ENCODE results near the gene CSNK1E.

The CSNK1E gene

DNA sequence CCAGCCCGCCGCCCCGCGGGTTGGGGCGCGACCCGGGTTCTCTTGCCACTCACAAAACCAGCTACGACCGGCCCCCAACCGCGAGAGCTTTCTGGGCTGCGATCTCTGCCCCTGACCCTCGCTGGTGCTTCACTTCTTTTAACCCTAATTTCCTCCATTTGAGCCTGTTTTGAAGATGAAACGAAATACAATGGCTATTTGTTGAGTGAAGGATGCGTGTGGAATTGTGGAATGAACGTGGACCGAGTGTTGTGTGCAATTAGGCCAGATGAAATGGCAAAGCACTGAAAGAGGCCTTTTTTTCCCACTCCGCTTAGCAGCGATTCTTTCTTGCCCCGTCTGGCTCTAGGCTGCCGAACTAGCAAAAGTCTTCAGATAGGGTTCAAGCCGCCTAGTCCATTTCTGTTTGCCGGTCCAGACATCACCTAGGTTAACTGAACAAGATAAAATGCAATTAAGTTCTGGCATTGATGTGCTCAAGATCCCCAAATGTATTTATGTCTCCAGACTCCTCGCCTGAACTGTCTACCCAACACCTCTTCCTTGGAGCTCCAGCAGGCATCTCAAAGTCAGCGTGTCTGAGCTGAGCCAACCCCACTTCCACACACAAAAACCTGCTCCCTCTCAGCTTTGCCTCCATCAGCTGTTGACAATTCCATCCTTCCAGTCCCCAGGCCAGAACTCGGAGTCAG, 44.0 kb downstream of the CSNK1E start:
- Histone ChIP-seq H3K27me3 (ENCODE audit: insufficient read depth, low read length) (no peaks in the 10 kb centered on the region), H3K4me3 (ENCODE audit: low read depth, low read length) (peak overlapping the region; percentile 94), H3K36me3 (ENCODE audit: insufficient read depth, low read length) (no peaks in the 10 kb centered on the region), H3K27ac (ENCODE audit: low read depth, low read length) (0 out of 2 replicates have a peak overlapping the region, but pooled peaks have one; percentile 28), H3K79me2 (ENCODE audit: control insufficient read depth, insufficient read depth, low read length, unreplicated experiment) (peaks cover 44% of the 10 kb centered on the region), H3K4me1 (ENCODE audit: control insufficient read depth, insufficient read depth, low read length, unreplicated experiment) (peaks cover 19% of the 10 kb centered on the region), H2AFZ (ENCODE audit: low read length, unreplicated experiment) (peak overlapping the region; percentile 96)

DNA sequence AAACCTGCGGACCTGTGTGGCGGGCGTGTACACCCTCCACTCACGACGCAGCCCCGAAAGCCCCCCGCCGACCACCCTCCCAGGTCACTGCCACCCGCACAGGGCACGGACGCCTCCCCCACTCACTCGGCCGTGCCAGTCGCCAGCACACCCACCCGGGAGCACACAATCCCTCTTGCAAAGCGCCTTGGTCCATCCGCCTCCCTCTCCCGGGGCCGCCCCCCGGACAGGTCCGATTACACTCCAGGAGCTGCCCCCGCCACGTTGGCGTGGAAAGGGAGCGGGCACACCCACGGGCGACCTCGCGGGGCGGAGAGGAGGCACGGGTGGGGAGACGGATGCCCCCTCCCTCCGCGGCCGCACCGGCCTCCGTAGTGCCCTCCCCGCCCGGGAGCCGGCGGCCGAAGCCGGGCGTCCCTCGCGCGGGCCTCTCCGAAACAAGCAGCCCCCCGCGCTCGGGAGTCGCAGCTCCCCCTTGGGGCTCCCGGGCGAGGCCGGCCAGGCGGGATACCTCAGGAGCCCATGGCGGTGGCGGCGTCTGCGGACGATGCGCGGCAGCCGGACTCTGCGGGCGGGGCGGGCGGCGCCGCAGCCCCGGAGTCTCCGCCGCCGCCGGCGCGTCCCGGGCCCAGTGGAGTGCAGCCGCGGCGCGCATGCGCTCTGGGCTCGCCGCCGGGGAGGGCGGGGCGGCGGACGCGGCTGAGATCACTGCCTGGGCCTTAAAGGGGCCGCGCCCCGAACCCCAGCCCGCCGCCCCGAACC, 44.7 kb downstream of the CSNK1E start, which contains the start of gene TMEM184B:
Gene TMEM184B (minus strand): TSS at position 638 of the 762 bp plus-strand sequence. CDS start 25,049 bp downstream, outside the sequence.
- peak within 1 kb of the TSS; percentile 94 for H3K4me3 ChIP-seq (ENCODE audit: low read depth, low read length)
- H2AFZ ChIP-seq (ENCODE audit: low read length, unreplicated experiment), result peak within 1 kb of the TSS; percentile 96
- H3K27ac ChIP-seq (ENCODE audit: low read depth, low read length), result peak within 1 kb of the TSS; percentile 28; the same call in 1 of the 2 replicates
- no peaks in the 10 kb centered on the region for H3K27me3 ChIP-seq (ENCODE audit: insufficient read depth, low read length)
- peaks cover 50% of the 10 kb centered on the region for H3K79me2 ChIP-seq (ENCODE audit: control insufficient read depth, insufficient read depth, low read length, unreplicated experiment)
- peaks cover 19% of the 10 kb centered on the region for H3K4me1 ChIP-seq (ENCODE audit: control insufficient read depth, insufficient read depth, low read length, unreplicated experiment)
- no peaks in the 10 kb centered on the region for H3K36me3 ChIP-seq (ENCODE audit: insufficient read depth, low read length)

DNA sequence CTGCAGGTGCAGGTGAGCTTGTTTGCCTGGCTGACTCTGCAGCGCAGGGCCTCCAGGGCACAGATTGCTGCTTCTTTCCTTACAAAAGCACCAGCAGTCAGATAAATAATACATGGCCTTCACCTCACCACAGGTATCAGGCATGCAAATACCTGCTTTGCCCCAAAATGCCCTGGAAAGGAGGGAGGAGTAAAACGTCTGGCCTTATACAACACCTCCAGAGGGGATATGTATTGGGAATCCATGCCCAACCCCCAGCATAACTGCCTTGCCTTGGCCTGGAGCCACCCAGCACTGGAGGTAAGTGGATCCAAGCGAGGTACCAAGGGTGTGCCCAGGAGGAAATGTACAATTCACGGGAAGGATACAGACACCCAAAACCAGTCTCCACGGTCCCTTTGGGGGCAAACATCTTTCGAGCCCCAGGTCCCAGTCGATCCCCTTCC, 45.3 kb downstream of the CSNK1E start:
- H3K79me2 ChIP-seq (ENCODE audit: control insufficient read depth, insufficient read depth, low read length, unreplicated experiment), result peaks cover 52% of the 10 kb centered on the region
- H3K4me3 ChIP-seq (ENCODE audit: low read depth, low read length), result peak overlapping the region; percentile 94
- H3K36me3 ChIP-seq (ENCODE audit: insufficient read depth, low read length), result no peaks in the 10 kb centered on the region
- H3K27ac ChIP-seq (ENCODE audit: low read depth, low read length), result no peak overlapping the region
- peaks cover 19% of the 10 kb centered on the region for H3K4me1 ChIP-seq (ENCODE audit: control insufficient read depth, insufficient read depth, low read length, unreplicated experiment)
- no peak overlapping the region for H2AFZ ChIP-seq (ENCODE audit: low read length, unreplicated experiment)
- no peaks in the 10 kb centered on the region for H3K27me3 ChIP-seq (ENCODE audit: insufficient read depth, low read length)

DNA sequence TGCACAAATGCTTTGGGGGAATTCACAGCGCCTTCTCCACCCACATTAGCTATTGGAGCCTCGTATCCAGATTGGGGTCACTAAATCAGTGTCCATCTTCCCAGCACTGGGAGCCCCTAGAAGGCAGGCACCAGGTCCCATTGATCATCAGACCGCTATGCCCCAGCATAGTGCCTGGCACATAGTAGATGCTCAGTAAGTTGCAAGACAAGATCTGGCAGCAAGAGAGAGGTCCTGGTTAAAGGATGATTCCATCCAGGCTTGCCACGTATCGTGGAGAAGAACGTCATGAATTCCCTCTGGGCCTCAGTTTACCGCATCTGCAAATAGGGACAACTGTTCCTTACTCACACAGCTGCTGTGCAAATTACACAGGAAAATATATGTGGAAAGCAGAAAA, 46.1 kb downstream of the CSNK1E start:
- Histone ChIP-seq H3K79me2 (ENCODE audit: control insufficient read depth, insufficient read depth, low read length, unreplicated experiment) (peaks cover 57% of the 10 kb centered on the region), H3K27me3 (ENCODE audit: insufficient read depth, low read length) (no peaks in the 10 kb centered on the region), H2AFZ (ENCODE audit: low read length, unreplicated experiment) (no peak overlapping the region), H3K4me3 (ENCODE audit: low read depth, low read length) (peak overlapping the region; percentile 94), H3K36me3 (ENCODE audit: insufficient read depth, low read length) (no peaks in the 10 kb centered on the region), H3K4me1 (ENCODE audit: control insufficient read depth, insufficient read depth, low read length, unreplicated experiment) (peaks cover 19% of the 10 kb centered on the region), H3K27ac (ENCODE audit: low read depth, low read length) (peak overlapping the region; percentile 32; the same call in 1 of the 2 replicates)

DNA sequence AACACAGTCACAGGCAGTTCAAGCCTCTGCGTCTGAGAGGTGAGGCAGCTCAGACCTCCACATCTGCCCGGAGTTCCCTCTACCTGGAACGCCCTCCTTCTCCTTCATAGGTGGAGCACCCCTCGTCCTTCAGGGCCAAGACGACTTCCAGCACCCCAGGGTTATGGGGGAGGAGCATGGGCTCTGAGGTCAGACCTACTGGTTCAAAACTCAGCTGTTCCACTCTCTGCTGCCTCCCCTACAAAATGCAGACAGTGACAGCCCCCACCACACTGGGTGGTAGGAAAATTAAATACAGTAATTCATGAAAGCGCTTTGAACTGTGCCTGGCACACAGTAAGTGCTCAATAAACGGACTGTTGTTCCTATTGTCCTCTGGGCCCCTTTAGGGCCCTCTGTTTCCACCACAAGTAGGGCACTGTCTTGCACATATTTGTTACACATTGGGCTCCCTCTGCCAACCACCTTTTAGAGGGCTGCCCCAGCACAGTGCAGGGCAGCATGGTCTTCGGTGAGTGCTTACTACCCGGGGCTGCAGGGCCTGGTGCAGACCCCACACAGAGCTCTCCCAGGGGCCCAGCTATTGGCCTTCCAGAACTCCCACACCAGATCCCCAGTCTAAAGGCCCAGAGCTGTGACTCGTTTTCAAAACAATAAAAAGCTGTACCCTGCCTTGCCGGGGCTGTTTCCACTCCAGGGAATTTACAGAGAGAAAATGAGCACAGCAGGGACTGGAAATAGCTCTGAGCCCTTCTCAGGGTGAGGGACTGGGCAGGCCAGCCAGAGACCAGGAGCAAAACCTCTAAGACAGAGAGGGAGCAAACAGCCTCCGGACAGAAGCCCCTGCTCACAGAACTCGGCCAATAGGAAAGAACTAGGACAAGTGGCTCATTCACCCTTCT, 46.9 kb downstream of the CSNK1E start:
- Histone ChIP-seq H3K4me3 (ENCODE audit: low read depth, low read length) (peak overlapping the region; percentile 94), H3K27ac (ENCODE audit: low read depth, low read length) (peak overlapping the region; percentile 32), H3K27me3 (ENCODE audit: insufficient read depth, low read length) (no peaks in the 10 kb centered on the region), H3K36me3 (ENCODE audit: insufficient read depth, low read length) (no peaks in the 10 kb centered on the region), H3K79me2 (ENCODE audit: control insufficient read depth, insufficient read depth, low read length, unreplicated experiment) (peaks cover 64% of the 10 kb centered on the region), H2AFZ (ENCODE audit: low read length, unreplicated experiment) (no peak overlapping the region), H3K4me1 (ENCODE audit: control insufficient read depth, insufficient read depth, low read length, unreplicated experiment) (peaks cover 19% of the 10 kb centered on the region)

DNA sequence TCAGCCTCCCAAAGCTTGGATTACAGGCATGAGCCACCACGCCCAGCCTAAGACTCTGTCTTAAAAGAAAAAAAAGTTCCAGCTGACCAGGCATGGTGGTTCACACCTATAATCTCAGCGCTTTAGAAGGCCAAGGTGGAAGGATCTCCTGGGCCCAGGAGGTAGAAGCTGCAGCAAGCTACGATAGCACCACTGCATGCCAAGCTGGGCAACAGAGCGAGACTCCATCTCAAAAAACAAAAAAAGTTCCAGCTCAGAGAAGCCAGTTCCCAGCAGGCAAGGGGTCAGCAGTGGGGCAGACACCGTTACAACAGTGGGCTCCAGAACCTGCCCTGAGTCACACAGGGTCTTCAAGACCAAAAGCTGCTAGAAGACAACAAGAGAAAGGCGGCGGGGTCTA, 47.8 kb downstream of the CSNK1E start:
- Histone ChIP-seq H3K4me1 (ENCODE audit: control insufficient read depth, insufficient read depth, low read length, unreplicated experiment) (peaks cover 19% of the 10 kb centered on the region), H3K79me2 (ENCODE audit: control insufficient read depth, insufficient read depth, low read length, unreplicated experiment) (peaks cover 73% of the 10 kb centered on the region), H3K4me3 (ENCODE audit: low read depth, low read length) (no peak overlapping the region), H3K27ac (ENCODE audit: low read depth, low read length) (no peak overlapping the region), H3K27me3 (ENCODE audit: insufficient read depth, low read length) (no peaks in the 10 kb centered on the region), H3K36me3 (ENCODE audit: insufficient read depth, low read length) (no peaks in the 10 kb centered on the region), H2AFZ (ENCODE audit: low read length, unreplicated experiment) (no peak overlapping the region)

DNA sequence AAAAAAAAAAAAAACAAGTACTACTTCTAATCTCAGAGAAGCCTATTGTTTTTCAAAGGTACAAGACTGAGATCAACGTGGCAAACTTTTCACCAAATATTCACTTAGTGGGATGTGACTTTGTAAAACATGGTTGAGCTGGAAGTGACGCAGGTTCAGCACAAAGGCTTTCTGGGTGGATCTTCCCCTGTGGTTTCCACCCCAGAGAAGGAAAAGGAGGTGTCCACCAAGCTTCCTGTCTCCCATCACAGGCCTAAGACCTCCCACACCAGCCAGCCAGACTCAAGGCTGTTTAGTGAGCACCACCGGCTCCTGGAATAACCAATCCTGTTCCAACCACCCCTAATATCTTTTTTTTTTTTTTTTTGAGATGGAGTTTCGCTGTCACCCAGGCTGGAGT, 50.1 kb downstream of the CSNK1E start:
- H3K4me1 ChIP-seq (ENCODE audit: control insufficient read depth, insufficient read depth, low read length, unreplicated experiment), result peaks cover 16% of the 10 kb centered on the region
- no peaks in the 10 kb centered on the region for H3K36me3 ChIP-seq (ENCODE audit: insufficient read depth, low read length)
- H3K79me2 ChIP-seq (ENCODE audit: control insufficient read depth, insufficient read depth, low read length, unreplicated experiment), result peaks cover 88% of the 10 kb centered on the region
- H3K27ac ChIP-seq (ENCODE audit: low read depth, low read length), result no peak overlapping the region
- no peak overlapping the region for H3K4me3 ChIP-seq (ENCODE audit: low read depth, low read length)
- H3K27me3 ChIP-seq (ENCODE audit: insufficient read depth, low read length), result no peaks in the 10 kb centered on the region
- H2AFZ ChIP-seq (ENCODE audit: low read length, unreplicated experiment), result no peak overlapping the region

DNA sequence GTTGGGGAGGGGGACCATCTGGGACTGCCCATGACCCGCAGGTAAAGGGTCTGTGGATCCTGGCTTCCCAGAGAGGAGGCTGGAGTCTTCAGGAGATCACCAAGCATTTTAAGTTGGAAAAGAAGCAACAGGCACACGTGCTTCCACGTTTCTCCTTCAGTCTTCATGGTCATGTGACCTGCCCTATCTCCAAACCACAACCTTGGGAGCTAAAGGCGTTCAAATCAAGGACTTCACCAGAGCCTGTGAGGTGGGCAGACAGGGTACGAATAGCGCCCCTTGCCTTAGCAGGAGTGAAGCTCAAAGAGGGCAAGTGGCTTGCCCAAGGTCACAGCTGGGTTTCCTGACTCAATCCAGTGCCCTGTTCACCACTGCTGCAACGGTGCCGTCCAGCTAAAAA, 51.1 kb downstream of the CSNK1E start:
- H3K4me3 ChIP-seq (ENCODE audit: low read depth, low read length), result no peak overlapping the region
- peaks cover 86% of the 10 kb centered on the region for H3K79me2 ChIP-seq (ENCODE audit: control insufficient read depth, insufficient read depth, low read length, unreplicated experiment)
- H3K4me1 ChIP-seq (ENCODE audit: control insufficient read depth, insufficient read depth, low read length, unreplicated experiment), result peaks cover 10% of the 10 kb centered on the region
- no peak overlapping the region for H3K27ac ChIP-seq (ENCODE audit: low read depth, low read length)
- H3K36me3 ChIP-seq (ENCODE audit: insufficient read depth, low read length), result no peaks in the 10 kb centered on the region
- no peak overlapping the region for H2AFZ ChIP-seq (ENCODE audit: low read length, unreplicated experiment)
- no peaks in the 10 kb centered on the region for H3K27me3 ChIP-seq (ENCODE audit: insufficient read depth, low read length)

DNA sequence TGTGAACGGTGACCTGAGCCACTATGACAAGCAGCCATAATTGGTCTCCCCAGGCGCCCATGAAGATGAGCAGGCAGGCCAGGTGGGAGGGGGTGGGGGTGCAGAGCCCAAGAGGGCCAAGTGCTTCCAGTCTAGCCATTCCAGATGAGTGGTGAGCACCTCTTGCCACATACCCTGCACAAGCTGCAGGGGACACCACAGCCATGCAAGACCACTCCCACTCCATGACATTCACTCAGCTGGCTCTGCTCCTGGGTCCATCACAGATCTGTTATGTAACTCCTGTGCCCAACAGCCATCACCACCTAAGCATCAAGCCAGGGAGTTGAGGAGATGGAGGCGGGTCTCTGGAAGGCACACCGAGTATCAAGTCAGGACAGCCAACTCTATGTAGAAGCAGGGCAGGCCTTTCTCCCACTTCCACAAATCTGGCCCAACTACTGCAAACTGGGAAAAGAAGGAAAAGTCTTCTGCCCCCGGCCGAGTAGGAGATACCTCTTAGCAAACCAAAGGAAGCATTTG, 52.9 kb downstream of the CSNK1E start:
- no peak overlapping the region for H2AFZ ChIP-seq (ENCODE audit: low read length, unreplicated experiment)
- H3K27me3 ChIP-seq (ENCODE audit: insufficient read depth, low read length), result no peaks in the 10 kb centered on the region
- no peaks in the 10 kb centered on the region for H3K36me3 ChIP-seq (ENCODE audit: insufficient read depth, low read length)
- no peak overlapping the region for H3K4me3 ChIP-seq (ENCODE audit: low read depth, low read length)
- no peak overlapping the region for H3K27ac ChIP-seq (ENCODE audit: low read depth, low read length)
- H3K4me1 ChIP-seq (ENCODE audit: control insufficient read depth, insufficient read depth, low read length, unreplicated experiment), result no peaks in the 10 kb centered on the region
- H3K79me2 ChIP-seq (ENCODE audit: control insufficient read depth, insufficient read depth, low read length, unreplicated experiment), result peaks cover 78% of the 10 kb centered on the region
